M059J (cell line): ENCODE data around the gene INO80. TPM values are rescaled to one million over a fixed set of nuclear protein-coding genes. Genes with fewer than 3 reads are reported as not detected.

Experiments
- DNase-seq: peaks from one replicate; pipeline ENCODE4 v3.0.0-alpha.2; 2012; ENCODE audit warnings: low read depth
- total RNA-seq: library from RNA; depleted of rRNA; stranded (reverse); fragments of >200 nt; shearing (Covaris generic); gene quantifications from 2 replicates; pipeline ENCODE4 v1.2.3, GENCODE V29; 2014; rRNA removed

The INO80 gene
- total RNA-seq, 1 experiment from 2014 or later = 18.9 TPM

GRCh38 chr15:40929660-40930429 is 186.2 kb downstream of the INO80 start:
- DNase-seq = peak; percentile 60

Other genes starting within 250 kb of the INO80 start
- 0.12 TPM in 1 of 2 replicates, not detected in the other for gene RHOV, start 242.0 kb downstream of the INO80 start, total RNA-seq
- gene VPS18, start 221.8 kb downstream of the INO80 start, total RNA-seq = 17.6 and 29.9 TPM in 2 replicates
- 0.10 TPM in 1 of 2 replicates, not detected in the other for gene DLL4, start 186.9 kb downstream of the INO80 start, total RNA-seq
- 2.6 and 7.4 TPM in 2 replicates for gene CHAC1, start 162.8 kb downstream of the INO80 start, total RNA-seq
- gene EXD1, start 114.5 kb upstream of the INO80 start, total RNA-seq = not detected in 2 replicates
- 81.7 and 92.7 TPM in 2 replicates for gene CHP1, start 115.0 kb upstream of the INO80 start, total RNA-seq
- gene OIP5, start 216.3 kb upstream of the INO80 start, total RNA-seq = 37.9 and 61.9 TPM in 2 replicates
- gene NUSAP1, start 216.6 kb upstream of the INO80 start, total RNA-seq = 212 and 264 TPM in 2 replicates